BE2C (cell line): Measurements from ENCODE around the gene ETV3.

Experiments used
- DNase-seq: peaks from one replicate; pipeline ENCODE4 v3.0.0-alpha.2; 2020
- H3K27me3 ChIP-seq: fragments of 250-450 bp; sonication (Bioruptor Pico); 2 replicates; pipeline ENCODE4 v1.5.1; 2020; ENCODE audit warnings: mild to moderate bottlenecking
- H3K36me3 ChIP-seq: fragments of 250-450 bp; sonication (Bioruptor Pico); 2 replicates; pipeline ENCODE4 v1.5.1; 2020; ENCODE audit warnings: mild to moderate bottlenecking
- H3K4me1 ChIP-seq: fragments of 250-450 bp; sonication (Bioruptor Pico); 2 replicates; pipeline ENCODE4 v1.5.1; 2020
- H3K4me3 ChIP-seq: 2 replicates; pipeline ENCODE4 v1.5.1; 2011; ENCODE audit warnings: low read depth, low read length
- H3K9me3 ChIP-seq: fragments of 250-450 bp; sonication (Bioruptor Pico); 2 replicates; pipeline ENCODE4 v1.5.1; 2020
- CTCF ChIP-seq: IDR thresholded peaks from 2 replicates; pipeline ENCODE4 v1.5.1; 2012; ENCODE audit warnings: mild to moderate bottlenecking, low read depth, low read length

Gene ETV3

GRCh38 chr1:157151073-157151472, 12.9 kb upstream of the ETV3 start:
- DNase-seq = no peak
- Histone ChIP-seq H3K4me1 (peaks cover 34% of the 10 kb centered on the region), H3K36me3 (no peaks in the 10 kb centered on the region), H3K4me3 (no peak overlapping the region), H3K9me3 (no peaks in the 10 kb centered on the region), H3K27me3 (no peaks in the 10 kb centered on the region)
- no peak for TF ChIP-seq CTCF

- Histone ChIP-seq H3K27me3 (no peaks in the 10 kb centered on the region), H3K4me3 (no peak overlapping the region), H3K4me1 (peaks cover 34% of the 10 kb centered on the region), H3K36me3 (no peaks in the 10 kb centered on the region), H3K9me3 (no peaks in the 10 kb centered on the region)
- no peak for DNase-seq
- no peak for TF ChIP-seq CTCF
Observed at GRCh38 chr1:157150631-157151030, 12.4 kb upstream of the ETV3 start.

- no peaks in the 10 kb centered on the region for H3K36me3 ChIP-seq
- TF ChIP-seq CTCF = no peak
- no peaks in the 10 kb centered on the region for H3K27me3 ChIP-seq
- peaks cover 13% of the 10 kb centered on the region for H3K4me1 ChIP-seq
- no peak for DNase-seq
- H3K4me3 ChIP-seq = no peak overlapping the region
- H3K9me3 ChIP-seq = no peaks in the 10 kb centered on the region
Observed at GRCh38 chr1:157147906-157148700, 9.9 kb upstream of the ETV3 start.

GRCh38 chr1:157147037-157147436, 8.8 kb upstream of the ETV3 start:
- Histone ChIP-seq H3K27me3 (no peaks in the 10 kb centered on the region), H3K4me3 (no peak overlapping the region)
- DNase-seq = no peak

GRCh38 chr1:157146244-157146643, 8.0 kb upstream of the ETV3 start:
- peaks cover 15% of the 10 kb centered on the region for H3K4me1 ChIP-seq

More at GRCh38 chr1:157147037-157147436, 8.8 kb upstream of the ETV3 start:
- H3K36me3 ChIP-seq = no peaks in the 10 kb centered on the region
- no peaks in the 10 kb centered on the region for H3K9me3 ChIP-seq
- H3K4me1 ChIP-seq = peaks cover 13% of the 10 kb centered on the region
- no peak for TF ChIP-seq CTCF

More at GRCh38 chr1:157146244-157146643, 8.0 kb upstream of the ETV3 start:
- no peak for TF ChIP-seq CTCF
- Histone ChIP-seq H3K4me3 (no peak overlapping the region), H3K27me3 (no peaks in the 10 kb centered on the region), H3K9me3 (no peaks in the 10 kb centered on the region), H3K36me3 (no peaks in the 10 kb centered on the region)
- no peak for DNase-seq
